Activated CD4-positive, alpha-beta T cell treated with anti-CD3 and anti-CD28 coated beads, Interleukin-2, amount 10 ng/mL, durations not matched to agents 7 days and 5 days (primary cell): ENCODE results near the gene RNF111. TPM values are rescaled to one million over a fixed set of nuclear protein-coding genes. Genes with fewer than 3 reads are reported as not detected.

ENCODE experiments used
- total RNA-seq, 2 experiments: library from RNA; stranded (reverse); gene quantifications; one replicate each; pipeline ENCODE4 v1.2.3, GENCODE V29; 2021

The RNF111 gene
- total RNA-seq, 2 experiments from 2014 or later = 39.2 to 44.2 TPM

Other genes starting within 250 kb of the RNF111 start
- gene ADAM10, start 238.0 kb upstream of the RNF111 start, total RNA-seq = 100 to 1,000 TPM; 140 to 170 TPM
- 10 to 100 TPM; 12.5 to 17.5 TPM for gene MINDY2, start 216.4 kb upstream of the RNF111 start, total RNA-seq
- 100 to 1,000 TPM; 116 to 128 TPM for gene SLTM, start 54.0 kb upstream of the RNF111 start, total RNA-seq
- 100 to 1,000 TPM in 1 of 2 experiments, 10 to 100 TPM in 1; 94.1 to 107 TPM for gene CCNB2, start 117.5 kb downstream of the RNF111 start, total RNA-seq
- not detected for gene LDHAL6B, start 219.2 kb downstream of the RNF111 start, total RNA-seq